Measurements from ENCODE around the gene CADM2.

DNA sequence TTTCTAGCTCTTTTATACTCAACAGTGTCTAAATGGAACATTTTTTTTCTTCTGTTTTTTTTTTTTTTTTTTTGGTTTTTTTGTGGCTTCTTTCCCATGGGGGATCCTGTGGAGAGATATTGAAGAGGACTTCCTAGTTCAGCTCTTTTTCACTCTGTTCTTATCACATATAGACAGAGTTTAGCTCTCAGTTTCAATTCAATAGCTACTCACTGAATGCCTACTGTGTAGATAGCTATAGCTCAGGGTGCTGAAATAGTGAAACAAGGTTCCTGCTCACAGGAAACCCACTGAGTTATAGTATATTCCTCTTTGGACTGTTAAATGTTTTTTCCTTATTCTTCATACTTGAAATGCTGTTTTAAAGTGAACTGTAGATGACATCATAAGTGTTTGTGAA is 918.8 kb downstream of the CADM2 start:
- TF ChIP-seq, protein P1, sequence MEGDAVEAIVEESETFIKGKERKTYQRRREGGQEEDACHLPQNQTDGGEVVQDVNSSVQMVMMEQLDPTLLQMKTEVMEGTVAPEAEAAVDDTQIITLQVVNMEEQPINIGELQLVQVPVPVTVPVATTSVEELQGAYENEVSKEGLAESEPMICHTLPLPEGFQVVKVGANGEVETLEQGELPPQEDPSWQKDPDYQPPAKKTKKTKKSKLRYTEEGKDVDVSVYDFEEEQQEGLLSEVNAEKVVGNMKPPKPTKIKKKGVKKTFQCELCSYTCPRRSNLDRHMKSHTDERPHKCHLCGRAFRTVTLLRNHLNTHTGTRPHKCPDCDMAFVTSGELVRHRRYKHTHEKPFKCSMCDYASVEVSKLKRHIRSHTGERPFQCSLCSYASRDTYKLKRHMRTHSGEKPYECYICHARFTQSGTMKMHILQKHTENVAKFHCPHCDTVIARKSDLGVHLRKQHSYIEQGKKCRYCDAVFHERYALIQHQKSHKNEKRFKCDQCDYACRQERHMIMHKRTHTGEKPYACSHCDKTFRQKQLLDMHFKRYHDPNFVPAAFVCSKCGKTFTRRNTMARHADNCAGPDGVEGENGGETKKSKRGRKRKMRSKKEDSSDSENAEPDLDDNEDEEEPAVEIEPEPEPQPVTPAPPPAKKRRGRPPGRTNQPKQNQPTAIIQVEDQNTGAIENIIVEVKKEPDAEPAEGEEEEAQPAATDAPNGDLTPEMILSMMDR (IDR thresholded peaks at IDR 0.05) = no peak
- no peak for TF ChIP-seq POLR2A (IDR thresholded peaks at IDR 0.05)

Measured in thyroid gland (tissue), 4 donors.